Measurements from ENCODE around the gene DDX6.
"Not testable (repeated sequence)": the region's sequence is repeated elsewhere in the genome, so short reads cannot be mapped to it uniquely, and the experiment has no call there.

Gene DDX6

DNA sequence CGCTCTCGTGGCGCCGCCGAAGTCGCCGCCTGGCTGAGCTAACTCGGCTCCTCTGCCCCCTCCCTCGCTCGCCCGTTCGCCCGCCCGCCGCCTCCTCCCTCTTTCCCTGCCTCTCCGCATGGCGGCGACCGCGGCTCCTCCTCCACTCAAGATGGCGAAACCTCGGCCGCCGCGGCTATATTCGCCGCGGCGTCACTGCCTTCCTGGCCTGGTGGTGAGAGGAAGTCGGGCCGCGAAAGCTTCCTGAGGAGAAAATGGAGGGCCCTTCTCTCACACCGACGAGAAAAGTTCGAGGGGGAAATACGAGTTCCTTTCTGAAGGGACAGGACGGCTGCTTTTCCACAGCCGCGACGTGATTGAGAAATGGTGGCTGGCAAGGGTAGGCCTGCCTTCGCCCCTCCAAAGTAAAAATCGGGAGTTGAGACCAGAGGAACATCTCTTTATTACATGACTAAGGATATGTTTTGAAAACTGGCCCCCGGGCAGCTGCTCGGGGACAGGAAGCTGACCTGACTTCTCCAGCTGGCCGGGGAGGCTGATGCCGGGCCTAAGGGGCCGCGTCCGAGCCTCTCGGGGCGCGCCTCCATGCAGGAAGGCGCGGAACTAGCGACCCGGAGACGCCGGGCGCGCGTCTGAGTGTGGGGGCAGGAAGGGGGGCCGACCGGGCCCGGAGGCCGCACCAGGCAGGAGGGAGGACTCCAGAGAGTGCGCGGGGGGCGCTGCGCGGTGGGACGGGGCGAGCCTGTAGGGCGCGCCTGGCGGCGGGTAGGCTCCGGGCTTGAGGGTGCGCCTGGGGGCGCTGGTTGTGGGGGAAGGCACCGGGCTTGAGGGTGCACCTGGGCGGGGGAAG, at the start of gene DDX6:
Gene DDX6, minus strand, starts transcription at position 54 of the 850 bp plus-strand sequence. CDS start 4,913 bp downstream, outside the sequence.
- peak; percentile 93 for DNase-seq

- DNase-seq = no peak
Observed at GRCh38 chr11:118838905-118839553, 48.1 kb upstream of the DDX6 start.

- DNase-seq = no peak
Observed at GRCh38 chr11:118837868-118838267, 46.9 kb upstream of the DDX6 start.

- no peak for DNase-seq
Observed at GRCh38 chr11:118834427-118835028, 43.6 kb upstream of the DDX6 start.

GRCh38 chr11:118827118-118827517, 36.2 kb upstream of the DDX6 start:
- DNase-seq = no peak

DNA sequence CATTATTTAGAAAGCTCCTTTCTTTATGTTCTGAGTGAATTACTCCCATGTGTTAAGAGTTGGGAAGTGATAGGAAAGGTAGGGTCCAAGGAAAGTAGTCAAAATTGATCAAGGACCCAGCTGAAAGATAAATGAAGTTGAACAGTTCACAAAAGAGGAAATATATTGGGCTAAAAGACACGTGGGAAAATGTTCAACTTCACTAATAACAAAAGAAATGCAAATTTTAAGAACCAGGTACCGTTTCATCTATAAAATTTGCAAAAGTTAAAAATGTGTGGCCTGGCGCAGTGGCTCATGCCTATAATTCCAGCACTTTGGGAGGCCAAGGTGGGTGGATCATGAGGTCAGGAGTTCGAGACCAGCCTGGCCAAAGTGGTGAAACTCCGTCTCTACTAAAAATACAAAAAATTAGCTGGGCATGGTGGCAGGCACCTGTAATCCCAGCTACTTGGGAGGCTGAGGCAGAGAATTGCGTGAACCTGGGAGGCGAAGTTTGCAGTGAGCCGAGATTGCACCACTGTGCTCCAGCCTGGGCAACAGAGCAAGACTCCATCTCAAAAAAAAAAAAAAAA, 32.1 kb upstream of the DDX6 start:
- not testable (repeated sequence) for DNase-seq

GRCh38 chr11:118820412-118821357, 29.7 kb upstream of the DDX6 start:
- no peak for DNase-seq

- not testable (repeated sequence) for DNase-seq
Observed at GRCh38 chr11:118820025-118820379, 29.0 kb upstream of the DDX6 start.

DNA sequence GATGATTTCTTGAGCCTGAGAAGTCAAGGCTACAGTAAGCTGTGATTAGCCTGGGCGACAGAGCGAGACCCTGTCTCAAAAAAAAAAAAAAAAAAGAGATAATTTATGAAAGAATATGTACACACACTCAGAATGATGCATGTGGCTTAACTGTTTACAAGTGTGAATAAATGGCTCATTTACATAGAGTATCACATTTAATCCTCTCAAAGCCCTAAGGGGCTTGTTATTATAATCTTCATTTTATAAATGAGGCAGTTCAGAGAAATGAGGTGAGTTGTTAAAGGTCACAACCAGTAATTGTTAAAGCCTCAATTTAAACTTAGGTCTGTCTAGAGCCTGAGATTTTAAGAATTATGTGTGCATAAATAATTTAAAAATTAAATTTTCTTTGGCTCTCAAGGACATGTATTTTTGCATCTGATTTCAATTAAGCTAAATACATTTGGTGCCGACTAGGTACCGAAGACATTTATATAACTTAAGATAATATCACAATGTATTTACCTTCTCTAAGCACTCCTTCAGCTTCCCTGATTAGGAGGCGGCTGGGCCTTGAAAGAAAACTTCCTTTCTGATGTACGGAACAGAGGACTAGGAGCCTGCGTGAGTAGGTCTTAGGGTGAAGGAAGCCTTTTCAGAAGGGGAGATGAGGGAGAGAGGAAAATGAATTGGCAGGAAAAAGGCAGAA, 28.5 kb upstream of the DDX6 start:
- no peak for DNase-seq

DNA sequence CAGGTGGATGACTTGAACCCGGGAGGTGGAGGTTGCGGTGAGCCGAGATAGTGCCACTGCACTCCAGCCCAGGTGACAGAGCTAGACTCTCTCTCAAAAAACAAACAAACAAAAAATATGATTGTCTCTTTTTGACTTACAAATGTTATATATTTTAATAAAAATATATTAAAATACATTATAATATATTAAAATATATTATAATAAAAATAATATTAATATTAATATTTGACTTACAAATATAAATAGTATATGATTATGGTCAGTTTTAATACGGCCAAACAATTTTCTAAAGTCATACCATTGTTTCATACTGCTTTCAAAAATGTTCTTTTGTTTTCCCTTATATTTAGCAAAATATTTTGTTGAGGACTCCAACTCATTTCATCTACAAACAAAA, 27.2 kb upstream of the DDX6 start:
- no peak for DNase-seq

- no peak for DNase-seq
Observed at GRCh38 chr11:118813551-118813950, 22.6 kb upstream of the DDX6 start.

GRCh38 chr11:118812485-118812884, 21.5 kb upstream of the DDX6 start:
- no peak for DNase-seq

DNA sequence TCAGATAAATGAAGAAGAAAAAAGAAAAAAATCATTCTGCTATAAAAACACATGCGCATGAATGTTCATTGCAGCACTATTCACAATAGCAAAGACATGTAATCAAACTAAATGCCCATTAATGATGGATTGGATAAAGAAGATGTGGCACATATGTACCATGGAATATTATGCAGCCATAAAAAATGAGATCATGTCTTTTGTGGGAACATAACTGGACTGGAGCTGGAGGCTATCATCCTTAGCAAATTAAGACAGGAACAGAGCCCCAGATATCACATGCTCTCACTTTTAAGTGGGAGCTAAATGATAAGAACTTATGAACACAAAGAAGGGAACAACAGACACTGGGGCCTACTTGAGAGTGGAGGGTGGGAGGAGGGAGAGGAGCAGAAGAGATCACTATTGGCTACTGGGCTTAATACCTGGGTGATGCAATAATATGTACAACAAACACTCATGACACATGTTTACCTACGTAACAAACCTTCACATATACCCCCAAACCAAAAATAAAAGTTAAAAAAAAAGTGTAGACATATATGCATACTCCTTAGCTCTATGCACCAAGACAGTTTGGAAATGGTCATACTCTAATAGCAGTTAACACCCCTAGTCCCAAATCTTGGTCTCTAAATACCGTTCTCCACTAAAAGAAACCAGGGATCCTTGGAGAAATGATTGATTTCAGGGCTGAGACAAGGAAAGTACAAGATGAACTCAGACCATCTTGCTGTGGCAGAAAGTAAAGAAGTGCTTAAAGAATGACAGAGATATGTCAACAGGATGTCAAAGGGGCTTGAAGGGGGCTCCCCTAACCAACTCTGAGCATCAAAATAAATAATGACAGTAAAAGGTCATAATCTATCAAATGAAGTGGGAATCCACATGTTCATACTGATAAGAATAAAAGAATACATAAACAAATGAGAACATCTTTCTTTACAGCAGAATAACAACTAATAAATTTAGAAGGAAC, 17.1 kb upstream of the DDX6 start:
- DNase-seq = no peak

DNA sequence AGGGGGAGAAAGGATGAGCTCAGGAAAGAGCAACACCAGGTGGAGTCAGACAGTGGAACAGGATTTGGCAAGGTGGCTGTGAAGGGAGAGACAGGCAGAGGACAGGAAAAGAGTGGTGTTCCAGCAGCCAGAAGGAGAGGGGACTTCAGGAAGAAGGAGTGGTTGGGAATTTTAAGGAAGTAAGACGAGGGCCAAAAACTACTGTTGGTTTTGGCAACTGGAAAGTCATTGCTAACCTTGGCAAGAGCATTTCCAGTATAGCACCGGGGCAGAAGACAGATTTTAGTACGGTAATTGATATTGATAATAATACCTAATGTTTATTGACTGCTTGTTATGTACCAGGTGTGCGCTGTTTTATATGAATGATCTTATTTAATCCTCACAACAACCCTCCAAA, 15.4 kb upstream of the DDX6 start:
- no peak for DNase-seq

GRCh38 chr11:118804094-118804493, 13.1 kb upstream of the DDX6 start:
- no peak for DNase-seq

GRCh38 chr11:118799372-118799771, 8.4 kb upstream of the DDX6 start:
- DNase-seq = no peak

GRCh38 chr11:118797510-118797909, 6.5 kb upstream of the DDX6 start:
- DNase-seq = no peak

- DNase-seq = peak; percentile 71
Observed at GRCh38 chr11:118792570-118793124, 1.7 kb upstream of the DDX6 start.

- DNase-seq = peak; percentile 61
Observed at GRCh38 chr11:118791961-118792569, 1.1 kb upstream of the DDX6 start.

All from stimulated activated CD8-positive, alpha-beta memory T cell treated with anti-CD3 and anti-CD28 coated beads, Interleukin-4, amount 100 ng/mL, for 48 hours (primary cell).